Measurements from ENCODE around the gene POGZ. TPM values are rescaled to one million over a fixed set of nuclear protein-coding genes. Genes with fewer than 3 reads are reported as not detected.

POGZ gene
- polyA plus RNA-seq, 6 donors from 2014 or later, result 2.5 to 15.0 (median 8.0) TPM

GRCh38 chr1:151493042-151493441, 33.7 kb upstream of the POGZ start:
- Mint-ChIP-seq H3K36me3 (no peaks in the 10 kb centered on the region), H3K27me3 (peaks cover 0 to 6% (median 1%) of the 10 kb centered on the region in 3 donors), H3K4me1 (no peaks in the 10 kb centered on the region), H3K4me3 (no peak overlapping the region), H3K27ac (peak overlapping the region in 2 of 6 donors; percentile 1 to 34), H3K9me3 (no peaks in the 10 kb centered on the region)
- DNase-seq (no peak), ATAC-seq (ENCODE audit: low read depth in 2 of 2) (no peak)

GRCh38 chr1:151492120-151492519, 32.8 kb upstream of the POGZ start:
- H3K27me3 Mint-ChIP-seq, result peaks cover 0 to 5% (median 0%) of the 10 kb centered on the region in 3 donors
- H3K4me1 Mint-ChIP-seq, result no peaks in the 10 kb centered on the region
- no peaks in the 10 kb centered on the region for H3K36me3 Mint-ChIP-seq
- H3K4me3 Mint-ChIP-seq, result no peak overlapping the region
- DNase-seq (no peak), ATAC-seq (ENCODE audit: low read depth in 2 of 2) (no peak)
- H3K27ac Mint-ChIP-seq, result peak overlapping the region in 1 of 6 donors; percentile 12
- no peaks in the 10 kb centered on the region for H3K9me3 Mint-ChIP-seq

- Mint-ChIP-seq H3K27ac (no peak overlapping the region), H3K27me3 (peaks cover 0 to 5% (median 1%) of the 10 kb centered on the region in 3 donors), H3K9me3 (no peaks in the 10 kb centered on the region), H3K4me1 (no peaks in the 10 kb centered on the region), H3K4me3 (no peak overlapping the region), H3K36me3 (no peaks in the 10 kb centered on the region)
- no peak for DNase-seq
- no peak for ATAC-seq (ENCODE audit: low read depth in 2 of 2)
These were observed 32.3 kb upstream of the POGZ start for GRCh38 chr1:151491641-151492040.

GRCh38 chr1:151486557-151486956, 27.3 kb upstream of the POGZ start:
- Mint-ChIP-seq H3K27me3 (peaks cover 0 to 5% (median 5%) of the 10 kb centered on the region in 3 donors), H3K9me3 (peaks cover 0 to 5% (median 1%) of the 10 kb centered on the region in 7 donors), H3K4me3 (no peak overlapping the region), H3K36me3 (no peaks in the 10 kb centered on the region), H3K4me1 (no peaks in the 10 kb centered on the region), H3K27ac (no peak overlapping the region)
- ATAC-seq (ENCODE audit: low read depth in 2 of 2) (no peak), DNase-seq (no peak)

GRCh38 chr1:151485685-151486255, 26.5 kb upstream of the POGZ start:
- DNase-seq (no peak), ATAC-seq (ENCODE audit: low read depth in 2 of 2) (no peak)
- Mint-ChIP-seq H3K27ac (no peak overlapping the region), H3K4me1 (no peaks in the 10 kb centered on the region), H3K9me3 (peaks cover 0 to 5% (median 1%) of the 10 kb centered on the region in 7 donors), H3K36me3 (no peaks in the 10 kb centered on the region), H3K4me3 (no peak overlapping the region), H3K27me3 (peaks cover 0 to 5% (median 5%) of the 10 kb centered on the region in 3 donors)

DNA sequence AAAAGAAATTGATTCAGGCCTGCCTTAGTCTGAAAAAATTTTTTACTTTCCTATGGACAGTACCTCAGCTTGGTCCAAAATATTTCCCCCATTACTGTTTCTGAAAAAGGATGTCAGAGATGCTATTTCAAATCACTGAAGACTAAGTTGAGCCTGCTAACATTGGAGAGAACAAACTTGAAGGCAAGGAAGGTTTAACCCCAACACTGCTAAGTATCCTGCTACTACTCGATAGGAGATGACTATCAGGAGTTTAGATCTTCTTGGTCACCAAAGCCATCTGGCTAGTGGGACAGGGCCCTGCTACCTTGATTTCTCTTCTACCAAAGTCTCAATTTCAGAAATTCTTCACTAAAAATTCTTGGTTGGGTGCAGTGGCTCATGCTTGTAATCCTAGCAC, 22.7 kb upstream of the POGZ start:
- no peaks in the 10 kb centered on the region for H3K4me1 Mint-ChIP-seq
- no peak for DNase-seq

GRCh38 chr1:151479462-151479861, 20.2 kb upstream of the POGZ start:
- H3K4me3 Mint-ChIP-seq, result no peak overlapping the region
- no peaks in the 10 kb centered on the region for H3K4me1 Mint-ChIP-seq
- peaks cover 0 to 5% (median 2%) of the 10 kb centered on the region in 7 donors for H3K9me3 Mint-ChIP-seq
- H3K27me3 Mint-ChIP-seq, result peaks cover 5 to 9% (median 8%) of the 10 kb centered on the region in 3 donors
- DNase-seq (no peak), ATAC-seq (ENCODE audit: low read depth in 2 of 2) (no peak)
- H3K27ac Mint-ChIP-seq, result no peak overlapping the region
- no peaks in the 10 kb centered on the region for H3K36me3 Mint-ChIP-seq

More for the DNA sequence above, 22.7 kb upstream of the POGZ start:
- Mint-ChIP-seq H3K36me3 (no peaks in the 10 kb centered on the region), H3K27ac (no peak overlapping the region), H3K27me3 (peaks cover 2 to 5% (median 4%) of the 10 kb centered on the region in 3 donors), H3K9me3 (peaks cover 0 to 5% (median 2%) of the 10 kb centered on the region in 7 donors), H3K4me3 (no peak overlapping the region)
- ATAC-seq (ENCODE audit: low read depth in 2 of 2), result no peak

DNA sequence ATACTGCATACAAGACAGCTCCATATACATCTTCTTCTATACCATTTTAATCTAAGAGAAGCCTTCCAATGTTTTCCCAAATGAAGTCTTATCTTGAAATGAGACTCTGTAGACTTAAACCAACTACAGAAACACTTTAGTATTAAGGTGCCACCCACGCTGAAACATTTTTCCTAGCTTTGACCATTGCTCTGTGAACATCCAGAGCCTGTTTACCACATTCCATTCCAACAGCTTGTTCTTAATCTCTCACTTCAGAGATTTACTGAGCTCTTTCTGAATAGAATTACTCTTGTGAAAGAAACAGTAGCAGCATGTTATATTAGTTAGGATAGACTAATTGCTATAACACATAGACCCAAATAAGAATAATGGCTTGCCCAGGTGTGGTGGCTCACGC, 19.6 kb upstream of the POGZ start:
- DNase-seq (no peak), ATAC-seq (ENCODE audit: low read depth in 2 of 2) (no peak)
- no peaks in the 10 kb centered on the region for H3K36me3 Mint-ChIP-seq
- no peak overlapping the region for H3K4me3 Mint-ChIP-seq
- peaks cover 5 to 9% (median 8%) of the 10 kb centered on the region in 3 donors for H3K27me3 Mint-ChIP-seq
- H3K27ac Mint-ChIP-seq, result no peak overlapping the region
- H3K9me3 Mint-ChIP-seq, result peaks cover 0 to 5% (median 2%) of the 10 kb centered on the region in 7 donors
- H3K4me1 Mint-ChIP-seq, result no peaks in the 10 kb centered on the region

DNA sequence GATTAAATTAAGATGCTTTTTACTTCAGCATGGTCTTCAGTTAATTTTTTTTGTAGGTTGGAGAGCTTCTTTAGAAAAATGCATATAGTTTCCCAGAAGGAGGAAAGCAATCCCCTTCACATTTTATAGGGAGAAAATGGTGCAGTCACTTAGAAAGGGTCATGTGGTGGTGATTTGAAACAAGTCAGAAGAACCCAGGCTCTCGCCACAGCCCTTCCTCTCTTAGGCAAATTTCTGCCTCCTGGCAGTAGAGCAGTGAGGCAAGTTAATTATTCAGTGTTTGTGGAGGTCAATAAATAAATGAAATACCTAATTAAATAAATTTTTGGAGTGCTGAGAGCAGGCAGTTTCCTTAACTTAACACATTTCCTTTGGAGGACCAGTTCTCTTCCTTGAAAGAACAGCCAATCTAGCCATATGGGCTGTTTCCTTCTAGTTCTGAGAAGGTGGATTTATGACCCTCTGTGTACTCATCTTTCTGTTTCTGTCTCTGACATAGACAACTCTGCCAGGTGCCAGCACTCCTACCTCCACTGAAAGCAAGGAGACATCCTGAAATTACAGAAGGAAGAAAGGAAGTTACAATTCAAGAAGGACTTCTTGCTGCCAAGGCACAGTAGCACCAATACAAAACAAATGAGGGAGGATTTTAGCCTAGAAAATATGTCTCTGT, 19.0 kb upstream of the POGZ start:
- no peak for DNase-seq
- peak overlapping the region in 1 of 6 donors; percentile 15 for H3K27ac Mint-ChIP-seq
- peaks cover 0 to 6% (median 0%) of the 10 kb centered on the region in 3 donors for H3K4me1 Mint-ChIP-seq
- no peaks in the 10 kb centered on the region for H3K36me3 Mint-ChIP-seq
- ATAC-seq (ENCODE audit: low read depth in 2 of 2), result no peak
- peaks cover 5 to 9% (median 8%) of the 10 kb centered on the region in 3 donors for H3K27me3 Mint-ChIP-seq
- peaks cover 0 to 5% (median 2%) of the 10 kb centered on the region in 7 donors for H3K9me3 Mint-ChIP-seq
- no peak overlapping the region for H3K4me3 Mint-ChIP-seq

- peaks cover 0 to 4% (median 2%) of the 10 kb centered on the region in 7 donors for H3K9me3 Mint-ChIP-seq
- H3K27ac Mint-ChIP-seq, result no peak overlapping the region
- DNase-seq (no peak), ATAC-seq (ENCODE audit: low read depth in 2 of 2) (no peak)
- H3K27me3 Mint-ChIP-seq, result peaks cover 5 to 9% (median 8%) of the 10 kb centered on the region in 3 donors
- peaks cover 4 to 16% (median 8%) of the 10 kb centered on the region in 3 donors for H3K4me1 Mint-ChIP-seq
- H3K36me3 Mint-ChIP-seq, result no peaks in the 10 kb centered on the region
- H3K4me3 Mint-ChIP-seq, result no peak overlapping the region
These were observed 17.8 kb upstream of the POGZ start for GRCh38 chr1:151477066-151477465.

- Mint-ChIP-seq H3K4me1 (peaks cover 4 to 16% (median 8%) of the 10 kb centered on the region in 3 donors), H3K36me3 (no peaks in the 10 kb centered on the region), H3K27ac (no peak overlapping the region), H3K9me3 (peaks cover 0 to 3% (median 0%) of the 10 kb centered on the region in 7 donors), H3K27me3 (peaks cover 5 to 9% (median 8%) of the 10 kb centered on the region in 3 donors), H3K4me3 (no peak overlapping the region)
- no peak for DNase-seq
- no peak for ATAC-seq (ENCODE audit: low read depth in 2 of 2)
These were observed 16.8 kb upstream of the POGZ start for GRCh38 chr1:151476083-151476482.

DNA sequence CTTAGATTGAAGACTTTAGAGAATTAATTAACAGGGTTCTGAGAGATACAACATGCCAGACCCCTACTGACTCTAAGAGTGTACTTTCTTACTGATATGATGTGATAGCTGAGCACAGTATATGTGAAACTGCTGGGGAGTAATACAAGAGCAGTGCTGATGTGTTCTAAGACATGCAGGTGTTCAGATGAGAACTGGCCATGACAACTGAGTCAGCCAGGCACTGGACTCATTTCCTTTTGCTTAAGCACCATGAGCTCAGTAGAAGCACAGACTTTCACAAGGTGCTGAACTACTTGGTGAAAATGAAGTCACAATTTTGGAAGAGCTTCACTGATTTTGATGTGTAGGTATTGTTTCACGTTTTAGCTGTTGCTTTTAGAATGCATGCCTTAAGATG, 15.9 kb upstream of the POGZ start:
- H3K27ac Mint-ChIP-seq, result no peak overlapping the region
- H3K9me3 Mint-ChIP-seq, result no peaks in the 10 kb centered on the region
- H3K36me3 Mint-ChIP-seq, result no peaks in the 10 kb centered on the region
- no peak for DNase-seq
- peak overlapping the region in 1 of 8 donors; percentile 75 for H3K4me3 Mint-ChIP-seq
- H3K27me3 Mint-ChIP-seq, result peaks cover 5 to 9% (median 8%) of the 10 kb centered on the region in 3 donors
- no peak for ATAC-seq (ENCODE audit: low read depth in 2 of 2)
- H3K4me1 Mint-ChIP-seq, result peaks cover 4 to 16% (median 8%) of the 10 kb centered on the region in 3 donors

GRCh38 chr1:151474745-151475144, 15.5 kb upstream of the POGZ start:
- H3K27me3 Mint-ChIP-seq, result peaks cover 5 to 9% (median 8%) of the 10 kb centered on the region in 3 donors
- H3K4me1 Mint-ChIP-seq, result peaks cover 4 to 16% (median 8%) of the 10 kb centered on the region in 3 donors
- H3K27ac Mint-ChIP-seq, result no peak overlapping the region
- no peaks in the 10 kb centered on the region for H3K36me3 Mint-ChIP-seq
- H3K9me3 Mint-ChIP-seq, result no peaks in the 10 kb centered on the region
- DNase-seq (no peak), ATAC-seq (ENCODE audit: low read depth in 2 of 2) (no peak)
- H3K4me3 Mint-ChIP-seq, result peak overlapping the region in 2 of 8 donors; percentile 22 to 75

Data from naive B cell (primary cell).